Spleen (tissue), 11 donors: ENCODE data around the gene NUDT1. TPM values are rescaled to one million over a fixed set of nuclear protein-coding genes. Genes with fewer than 3 reads are reported as not detected.

Experiments used
- DNase-seq: peaks from one replicate; pipeline ENCODE4 v3.0.0-alpha.2; 2020
- H3K27ac ChIP-seq, 8 donors: fragments of 200-600 bp; sonication (generic) in 7 of 8; 1 replicate in 4 of 8; 2 replicates in 4 of 8; pipeline versions ENCODE4 v1.5.0 to v1.8.0; 2016 to 2021; ENCODE audit warnings: inconsistent platforms in 4 of 8, mild to moderate bottlenecking in 4 of 8, moderate library complexity in 1 of 8
- H3K27me3 ChIP-seq, 7 donors: fragments of 200-600 bp; sonication (generic) in 6 of 7; replicated peaks in 1 of 7; 1 replicate in 4 of 7; 2 replicates in 3 of 7; pipeline versions ENCODE4 v1.5.0 to v1.8.0; 2016 to 2021; ENCODE audit warnings: inconsistent platforms in 3 of 7, mild to moderate bottlenecking in 1 of 7
- H3K36me3 ChIP-seq, 6 donors: fragments of 200-600 bp; sonication (generic) in 5 of 6; 1 replicate in 4 of 6; 2 replicates in 2 of 6; pipeline versions ENCODE4 v1.5.0 to v1.8.0; 2016 to 2021; ENCODE audit warnings: inconsistent platforms in 2 of 6
- H3K4me1 ChIP-seq, 6 donors: fragments of 200-600 bp; sonication (generic) in 5 of 6; 1 replicate in 3 of 6; 2 replicates in 3 of 6; pipeline versions ENCODE4 v1.5.0 to v1.8.0; 2016 to 2021; ENCODE audit warnings: inconsistent platforms in 3 of 6
- H3K4me3 ChIP-seq, 8 donors: fragments of 200-600 bp; sonication (generic) in 7 of 8; 1 replicate in 4 of 8; 2 replicates in 4 of 8; pipeline versions ENCODE4 v1.5.0 to v1.8.0; 2016 to 2021; ENCODE audit warnings: inconsistent platforms in 4 of 8, mild to moderate bottlenecking in 4 of 8, moderate library complexity in 2 of 8
- H3K9me3 ChIP-seq, 8 donors: fragments of 200-600 bp; sonication (generic) in 7 of 8; 1 replicate in 4 of 8; 2 replicates in 4 of 8; pipeline versions ENCODE4 v1.5.0 to v1.8.0; 2016 to 2021; ENCODE audit warnings: inconsistent platforms in 4 of 8
- POLR2A ChIP-seq, 3 donors: fragments of 450-650 bp; IDR thresholded peaks; one replicate each; pipeline ENCODE4 v1.5.1; 2017; ENCODE audit warnings: antibody characterized with exemption in 3 of 3, mild to moderate bottlenecking in 1 of 3
- POLR2AphosphoS5 ChIP-seq, 3 donors: sonication (generic); formaldehyde crosslinking; IDR thresholded peaks; one replicate each; pipeline ENCODE4 v1.5.1; 2017; ENCODE audit warnings: antibody characterized with exemption in 3 of 3
- WGBS, 5 donors: extraction: QIAGEN DNeasy Blood & Tissue Kit in 3 of 5; methylation state at CpG; one replicate each; pipeline versions ENCODE4 v1.1.5 to v1.1.7; 2013 to 2018; 5-methylcytosine and 5-hydroxymethylcytosine counted together
- intact Hi-C: fragments of 100-400 bp; cut with DNase I; formaldehyde crosslinking; loops from one replicate; pipeline ENCODE4 v1.15.0; 2023; ENCODE audit warnings: low total_unique reads
- polyA plus RNA-seq, 3 donors: library from polyadenylated mRNA; stranded (reverse); fragments of 200-250 nt; gene quantifications; one replicate each; pipeline ENCODE4 v1.2.1, GENCODE V29; 2013
- total RNA-seq, 7 donors: library from RNA; depleted of rRNA in 3 of 7; stranded (reverse); fragments of >200 nt in 3 of 7; fragmentation: NEBNext Ultra II Directional in 4 of 7; extraction: Animal tissue kit (Norgen Biotek cat#: 25700) in 4 of 7; gene quantifications; one replicate each; pipeline versions ENCODE4 v1.1.0 to v1.2.1, GENCODE V29; 2016 to 2021
- TF ChIP-seq, protein P1 (sequence below), 11 experiments: fragments of 200-600 bp in 7 of 11; fragments of 450-650 bp in 4 of 11; sonication (generic) in 4 of 11; IDR thresholded peaks in 8 of 11; conservative IDR thresholded peaks in 3 of 11; 1 replicate in 7 of 11; 2 replicates in 4 of 11; pipeline versions ENCODE4 v1.4.0 to v1.8.0; 2016 to 2021; ENCODE audit warnings: antibody characterized with exemption in 11 of 11, inconsistent platforms in 4 of 11, mild to moderate bottlenecking in 1 of 11
- donor health status: healthy with polysubstance abuse.
- donor health status: DM: no; HTN: no; CAD: no; lungs with moderate emphysema.
- donor health status: DM: no; HTN: no; CAD: no.
- donor health status: Bipolar disorder and iron deficiency.
- donor health status: healthy.
- donor health status: DM: no; HTN: no; CAD: no.
- donor health status: DM: yes; HTN: yes; CAD: no.

NUDT1 gene
- total and polyA plus RNA-seq, 10 donors: 13.7 to 69.3 (median 22.6) TPM

GRCh38 chr7:2247141-2247995 lies 5.3 kb downstream of the NUDT1 start:
- Histone ChIP-seq H3K4me1 (peaks cover 21 to 83% (median 54%) of the 10 kb centered on the region in 6 donors), H3K36me3 (peaks cover 0 to 26% (median 9%) of the 10 kb centered on the region in 6 donors), H3K27me3 (no peaks in the 10 kb centered on the region), H3K9me3 (no peaks in the 10 kb centered on the region), H3K4me3 (peak overlapping the region in 2 of 8 donors; percentile 10 to 39), H3K27ac (peak overlapping the region in 7 of 8 donors; percentile 5 to 55 (median 32))
- intact Hi-C loops: loop anchor here (5.0 kb wide), 1 partner anchor 65 kb away; the partner anchor contains the start of gene SNX8
- DNase-seq: no peak
- WGBS, 5 donors: 71 to 80% (median 75%) methylated on average over 33 to 36 of the region's 36 CpGs
- TF ChIP-seq POLR2A (IDR thresholded peaks at IDR 0.05): no peak
- TF ChIP-seq, protein P1, sequence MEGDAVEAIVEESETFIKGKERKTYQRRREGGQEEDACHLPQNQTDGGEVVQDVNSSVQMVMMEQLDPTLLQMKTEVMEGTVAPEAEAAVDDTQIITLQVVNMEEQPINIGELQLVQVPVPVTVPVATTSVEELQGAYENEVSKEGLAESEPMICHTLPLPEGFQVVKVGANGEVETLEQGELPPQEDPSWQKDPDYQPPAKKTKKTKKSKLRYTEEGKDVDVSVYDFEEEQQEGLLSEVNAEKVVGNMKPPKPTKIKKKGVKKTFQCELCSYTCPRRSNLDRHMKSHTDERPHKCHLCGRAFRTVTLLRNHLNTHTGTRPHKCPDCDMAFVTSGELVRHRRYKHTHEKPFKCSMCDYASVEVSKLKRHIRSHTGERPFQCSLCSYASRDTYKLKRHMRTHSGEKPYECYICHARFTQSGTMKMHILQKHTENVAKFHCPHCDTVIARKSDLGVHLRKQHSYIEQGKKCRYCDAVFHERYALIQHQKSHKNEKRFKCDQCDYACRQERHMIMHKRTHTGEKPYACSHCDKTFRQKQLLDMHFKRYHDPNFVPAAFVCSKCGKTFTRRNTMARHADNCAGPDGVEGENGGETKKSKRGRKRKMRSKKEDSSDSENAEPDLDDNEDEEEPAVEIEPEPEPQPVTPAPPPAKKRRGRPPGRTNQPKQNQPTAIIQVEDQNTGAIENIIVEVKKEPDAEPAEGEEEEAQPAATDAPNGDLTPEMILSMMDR (IDR thresholded peaks at IDR 0.05 in 8 of 11, conservative IDR thresholded peaks at IDR 0.05 in 3 of 11): peak; percentile 27 to 81 (median 68)
- peak in 2 of 3 donors; percentile 58 to 73 for TF ChIP-seq POLR2AphosphoS5 (IDR thresholded peaks at IDR 0.05)

- peak overlapping the region; percentile 25 to 69 (median 67) for H3K27ac ChIP-seq
- H3K27me3 ChIP-seq: no peaks in the 10 kb centered on the region
- TF ChIP-seq POLR2A (IDR thresholded peaks at IDR 0.05): no peak
- TF ChIP-seq POLR2AphosphoS5 (IDR thresholded peaks at IDR 0.05): peak; percentile 46 to 72 (median 54)
- TF ChIP-seq, protein P1 (IDR thresholded peaks at IDR 0.05 in 8 of 11, conservative IDR thresholded peaks at IDR 0.05 in 3 of 11): no peak
- 10 to 25% (median 16%) methylated on average over 13 to 24 of the region's 24 CpGs for WGBS, 5 donors
- H3K4me1 ChIP-seq: peaks cover 16 to 80% (median 47%) of the 10 kb centered on the region in 6 donors
- H3K4me3 ChIP-seq: no peak overlapping the region
- H3K9me3 ChIP-seq: no peaks in the 10 kb centered on the region
- intact Hi-C loops: loop anchor here (5.0 kb wide), 1 partner anchor 63 kb away; the partner anchor contains the start of gene SNX8
- H3K36me3 ChIP-seq: peaks cover 0 to 37% (median 17%) of the 10 kb centered on the region in 6 donors
- DNase-seq: peak; percentile 83
Observed at GRCh38 chr7:2248984-2249694, 7.1 kb downstream of the NUDT1 start.

GRCh38 chr7:2249744-2250323 lies 7.8 kb downstream of the NUDT1 start:
- intact Hi-C loops: loop anchor here (5.0 kb wide), 1 partner anchor 62 kb away; the partner anchor contains the start of gene SNX8

GRCh38 chr7:2251381-2251780 lies 9.4 kb downstream of the NUDT1 start:
- no peak for DNase-seq
- peaks cover 10 to 57% (median 33%) of the 10 kb centered on the region in 6 donors for H3K4me1 ChIP-seq
- TF ChIP-seq POLR2AphosphoS5 (IDR thresholded peaks at IDR 0.05) (peak in 1 of 3 donors; percentile 10), POLR2A (IDR thresholded peaks at IDR 0.05) (no peak)
- TF ChIP-seq, protein P1 (IDR thresholded peaks at IDR 0.05 in 8 of 11, conservative IDR thresholded peaks at IDR 0.05 in 3 of 11): no peak
- intact Hi-C loops: no loop called here
- no peaks in the 10 kb centered on the region for H3K9me3 ChIP-seq
- WGBS, 5 donors: 79 to 92% (median 83%) methylated on average over 8 to 10 of the region's 10 CpGs
- no peak overlapping the region for H3K4me3 ChIP-seq
- H3K36me3 ChIP-seq: peaks cover 0 to 60% (median 40%) of the 10 kb centered on the region in 6 donors
- H3K27ac ChIP-seq: peak overlapping the region in 1 of 8 donors; percentile 69
- no peaks in the 10 kb centered on the region for H3K27me3 ChIP-seq

More at GRCh38 chr7:2249744-2250323, 7.8 kb downstream of the NUDT1 start:
- Histone ChIP-seq H3K36me3 (peaks cover 0 to 44% (median 24%) of the 10 kb centered on the region in 6 donors), H3K9me3 (no peaks in the 10 kb centered on the region), H3K27me3 (no peaks in the 10 kb centered on the region), H3K27ac (peak overlapping the region; percentile 25 to 69 (median 67)), H3K4me1 (peaks cover 16 to 73% (median 44%) of the 10 kb centered on the region in 6 donors), H3K4me3 (no peak overlapping the region)
- TF ChIP-seq POLR2AphosphoS5 (IDR thresholded peaks at IDR 0.05) (peak; percentile 26 to 76 (median 46)), POLR2A (IDR thresholded peaks at IDR 0.05) (no peak)
- 81 to 90% (median 83%) methylated on average over 19 to 27 of the region's 27 CpGs for WGBS, 5 donors
- DNase-seq: no peak
